Sigmoid colon (tissue), 7 donors: ENCODE data around the gene ANKRD44. TPM values are rescaled to one million over a fixed set of nuclear protein-coding genes. Genes with fewer than 3 reads are reported as not detected.

ENCODE experiments used
- DNase-seq: peaks from one replicate; pipeline ENCODE4 v3.0.0-alpha.2; 2019
- H3K27ac ChIP-seq, 4 donors: fragments of 200-600 bp; sonication (generic); one replicate each; pipeline ENCODE4 v1.5.1; 2016 to 2019; ENCODE audit warnings: mild to moderate bottlenecking in 1 of 4
- H3K27me3 ChIP-seq, 3 donors: fragments of 200-600 bp; sonication (generic); one replicate each; pipeline ENCODE4 v1.5.1; 2019; ENCODE audit warnings: mild to moderate bottlenecking in 1 of 3
- H3K36me3 ChIP-seq, 4 donors: fragments of 200-600 bp; sonication (generic); one replicate each; pipeline ENCODE4 v1.5.1; 2016 to 2019
- H3K4me1 ChIP-seq, 4 donors: fragments of 200-600 bp; sonication (generic); one replicate each; pipeline ENCODE4 v1.5.1; 2017 to 2019
- H3K4me3 ChIP-seq, 4 donors: fragments of 200-600 bp; sonication (generic); one replicate each; pipeline ENCODE4 v1.5.1; 2017 to 2019; ENCODE audit warnings: mild to moderate bottlenecking in 2 of 4, moderate library complexity in 1 of 4
- H3K9me3 ChIP-seq, 4 donors: fragments of 200-600 bp in 3 of 4; sonication (generic) in 3 of 4; one replicate each; pipeline versions ENCODE4 v1.5.1 to v1.6.1; 2013 to 2019
- CTCF ChIP-seq, 4 experiments: fragments of 450-650 bp in 3 of 4; fragments of 200-600 bp in 1 of 4; IDR thresholded peaks; one replicate each; pipeline ENCODE4 v1.5.1; 2016 to 2019; ENCODE audit warnings: antibody characterized with exemption in 4 of 4, mild to moderate bottlenecking in 3 of 4, moderate library complexity in 2 of 4
- EP300 ChIP-seq, 4 donors: sonication (generic); formaldehyde crosslinking; IDR thresholded peaks; one replicate each; pipeline ENCODE4 v1.6.1; 2017; ENCODE audit warnings: antibody characterized with exemption in 4 of 4
- POLR2A ChIP-seq, 2 donors: fragments of 450-650 bp; IDR thresholded peaks; one replicate each; pipeline ENCODE4 v1.6.1; 2016; ENCODE audit warnings: antibody characterized with exemption in 2 of 2, mild to moderate bottlenecking in 2 of 2, moderate library complexity in 2 of 2
- POLR2AphosphoS5 ChIP-seq, 4 donors: sonication (generic); formaldehyde crosslinking; IDR thresholded peaks; one replicate each; pipeline ENCODE4 v1.6.1; 2017; ENCODE audit warnings: antibody characterized with exemption in 4 of 4
- WGBS, 2 donors: extraction: QIAGEN DNeasy Blood & Tissue Kit; methylation state at CpG; one replicate each; pipeline ENCODE4 v1.1.7; 2013; 5-methylcytosine and 5-hydroxymethylcytosine counted together
- intact Hi-C: fragments of 100-400 bp; cut with DNase I; formaldehyde crosslinking; loops from one replicate; pipeline ENCODE4 v1.15.1; 2023
- polyA plus RNA-seq, 3 donors: library from polyadenylated mRNA; stranded (reverse); fragments of 200-250 nt; gene quantifications; one replicate each; pipeline ENCODE4 v1.2.3, GENCODE V29; 2013
- total RNA-seq, 4 donors: library from RNA; depleted of rRNA; stranded (reverse); fragments of >200 nt; gene quantifications; one replicate each; pipeline ENCODE4 v1.1.0, GENCODE V29; 2016
- donor health status: healthy with polysubstance abuse.
- donor health status: Bipolar disorder and iron deficiency.
- donor health status: healthy.

ANKRD44 gene
- total and polyA plus RNA-seq, 7 donors = 1.2 to 41.1 (median 34.2) TPM

GRCh38 chr2:197284956-197285355 is 25.6 kb downstream of the ANKRD44 start:
- no peaks in the 10 kb centered on the region for H3K36me3 ChIP-seq
- TF ChIP-seq EP300 (IDR thresholded peaks at IDR 0.05) (no peak), POLR2A (IDR thresholded peaks at IDR 0.05) (no peak), POLR2AphosphoS5 (IDR thresholded peaks at IDR 0.05) (no peak), CTCF (IDR thresholded peaks at IDR 0.05) (no peak)
- peaks cover 0 to 59% (median 36%) of the 10 kb centered on the region in 4 donors for H3K4me1 ChIP-seq
- H3K9me3 ChIP-seq = no peaks in the 10 kb centered on the region
- intact Hi-C loops = loop anchor here (5.0 kb wide), 1 partner anchor 33 kb away; no protein-coding TSS in a partner anchor
- no peak for DNase-seq
- H3K27ac ChIP-seq = no peak overlapping the region
- no peaks in the 10 kb centered on the region for H3K27me3 ChIP-seq
- no peak overlapping the region for H3K4me3 ChIP-seq

DNA sequence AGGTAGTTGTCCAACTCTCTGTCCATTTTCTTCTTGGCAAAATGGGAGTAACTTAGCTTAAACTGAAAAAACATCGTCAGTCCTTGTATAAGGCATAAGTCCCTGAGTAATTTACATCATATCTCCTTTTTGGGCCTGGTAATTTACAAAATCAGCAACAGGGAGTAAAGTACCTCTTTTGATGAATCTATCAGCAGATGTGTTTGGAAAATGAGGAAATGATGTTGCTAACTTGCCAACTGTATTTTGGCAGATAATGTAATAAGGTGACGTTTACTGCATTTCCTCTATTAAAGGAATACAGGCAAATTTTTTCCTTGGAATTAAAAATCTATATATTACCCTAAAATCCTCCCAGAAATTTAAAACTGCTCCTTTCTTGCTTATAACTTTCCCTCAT is 29.2 kb downstream of the ANKRD44 start:
- no peak overlapping the region for H3K27ac ChIP-seq
- 48 to 56% methylated on average over 2 of the region's 2 CpGs for WGBS, 2 donors
- H3K4me1 ChIP-seq = peaks cover 0 to 58% (median 28%) of the 10 kb centered on the region in 4 donors
- TF ChIP-seq EP300 (IDR thresholded peaks at IDR 0.05) = no peak
- no peak for TF ChIP-seq CTCF (IDR thresholded peaks at IDR 0.05)
- TF ChIP-seq POLR2A (IDR thresholded peaks at IDR 0.05) = no peak
- TF ChIP-seq POLR2AphosphoS5 (IDR thresholded peaks at IDR 0.05) = no peak
- H3K9me3 ChIP-seq = no peaks in the 10 kb centered on the region
- no peaks in the 10 kb centered on the region for H3K27me3 ChIP-seq
- intact Hi-C loops = no loop called here
- DNase-seq = no peak
- H3K4me3 ChIP-seq = no peak overlapping the region
- H3K36me3 ChIP-seq = no peaks in the 10 kb centered on the region

GRCh38 chr2:197280015-197280702 is 30.4 kb downstream of the ANKRD44 start:
- no peaks in the 10 kb centered on the region for H3K9me3 ChIP-seq
- peaks cover 0 to 47% (median 20%) of the 10 kb centered on the region in 4 donors for H3K4me1 ChIP-seq
- intact Hi-C loops = no loop called here
- no peak for DNase-seq
- no peak overlapping the region for H3K27ac ChIP-seq
- no peak overlapping the region for H3K4me3 ChIP-seq
- 75 to 87% methylated on average over 13 of the region's 13 CpGs for WGBS, 2 donors
- H3K36me3 ChIP-seq = no peaks in the 10 kb centered on the region
- no peaks in the 10 kb centered on the region for H3K27me3 ChIP-seq
- TF ChIP-seq CTCF (IDR thresholded peaks at IDR 0.05) (no peak), POLR2AphosphoS5 (IDR thresholded peaks at IDR 0.05) (no peak), EP300 (IDR thresholded peaks at IDR 0.05) (no peak), POLR2A (IDR thresholded peaks at IDR 0.05) (no peak)

DNA sequence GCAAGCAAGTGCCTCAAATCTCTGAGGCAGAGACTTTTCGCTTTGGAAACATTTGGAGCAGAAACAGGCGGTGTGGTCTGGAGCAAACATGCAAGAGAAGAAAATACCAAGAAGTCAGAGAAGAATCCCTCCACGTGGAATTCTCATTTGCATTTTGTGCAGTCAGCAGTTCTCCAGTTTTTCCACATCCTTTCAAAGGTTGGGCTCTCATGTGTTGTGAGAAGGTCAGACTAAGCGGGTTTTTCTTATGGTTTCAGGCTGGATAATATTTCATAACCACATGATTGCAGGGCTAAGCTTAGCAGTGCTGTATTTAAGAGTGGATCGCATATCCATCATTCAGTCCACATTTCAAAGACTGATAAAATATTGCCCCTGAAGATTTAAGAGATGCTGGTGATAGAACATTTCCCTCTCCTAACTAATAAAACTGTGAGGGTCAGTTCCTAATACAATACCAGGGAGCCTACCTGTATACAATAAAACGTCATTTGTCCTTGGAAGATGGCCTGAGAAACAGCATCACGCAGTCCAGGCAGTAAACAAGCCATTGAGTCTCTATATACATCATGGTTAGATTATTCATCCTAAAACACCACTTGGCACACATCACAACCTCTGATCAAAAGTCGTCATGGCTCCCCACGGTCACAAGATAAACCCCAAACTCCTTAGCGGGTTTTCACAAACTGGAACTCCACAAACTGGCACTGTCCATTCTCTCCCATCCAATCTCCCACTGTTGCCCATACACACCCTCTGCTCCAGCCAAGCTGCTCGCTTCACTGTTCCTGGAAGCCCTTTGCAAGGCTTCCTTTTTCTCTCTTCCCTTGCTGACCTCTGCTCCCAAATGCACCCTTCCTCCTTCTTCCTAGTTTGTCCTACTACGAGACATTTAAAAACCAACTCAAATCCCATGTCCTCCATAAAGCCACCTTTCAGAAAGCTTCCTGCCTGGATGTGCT is 31.5 kb downstream of the ANKRD44 start:
- WGBS, 2 donors = 75 to 83% methylated on average over 12 of the region's 12 CpGs
- TF ChIP-seq CTCF (IDR thresholded peaks at IDR 0.05) = no peak
- no peak for DNase-seq
- no peaks in the 10 kb centered on the region for H3K36me3 ChIP-seq
- H3K4me3 ChIP-seq = no peak overlapping the region
- peaks cover 0 to 53% (median 20%) of the 10 kb centered on the region in 4 donors for H3K4me1 ChIP-seq
- H3K9me3 ChIP-seq = no peaks in the 10 kb centered on the region
- H3K27me3 ChIP-seq = no peaks in the 10 kb centered on the region
- intact Hi-C loops = no loop called here
- H3K27ac ChIP-seq = no peak overlapping the region
